ENCODE data around the gene ANGEL2. TPM values are rescaled to one million over a fixed set of nuclear protein-coding genes. Genes with fewer than 3 reads are reported as not detected.

ANGEL2 gene
- total RNA-seq, 1 donor from 2014 or later = 55.2 TPM

DNA sequence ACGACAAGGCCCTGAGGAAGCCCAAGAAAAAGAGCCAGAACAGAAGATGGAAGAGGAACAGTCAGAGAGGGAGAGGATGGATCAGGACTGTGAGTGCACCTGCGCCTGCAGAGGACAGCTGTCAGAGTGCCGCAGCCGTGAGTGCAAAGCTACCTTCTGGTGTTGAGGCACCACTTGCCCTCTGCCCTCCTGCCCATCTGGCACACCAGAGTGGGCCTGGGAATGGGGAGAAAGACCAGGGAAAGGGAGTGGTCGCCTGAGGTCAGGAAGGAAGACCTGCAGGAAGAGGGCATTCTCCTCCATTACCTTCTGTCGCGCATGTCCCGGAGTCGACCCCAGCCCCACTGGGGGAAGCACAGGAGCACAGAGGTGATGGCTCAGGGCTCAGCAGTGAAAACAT is 39.1 kb downstream of the ANGEL2 start:
- no peak for TF ChIP-seq POLR2AphosphoS5 (IDR thresholded peaks at IDR 0.05; ENCODE audit: insufficient read depth in 1 of 2, low read depth in 1 of 2)
- TF ChIP-seq CTCF (IDR thresholded peaks at IDR 0.05) = no peak
- no peak for TF ChIP-seq POLR2A (IDR thresholded peaks at IDR 0.05)
- peak in 1 of 2 donors; percentile 58 for DNase-seq (ENCODE audit: extremely low spot score in 2 of 2)
- intact Hi-C loops (cut with DNase I) = no loop called here
- Histone ChIP-seq H3K4me3 (no peak overlapping the region), H3K9me3 (no peaks in the 10 kb centered on the region), H3K27me3 (no peaks in the 10 kb centered on the region), H3K36me3 (no peaks in the 10 kb centered on the region), H3K4me1 (no peaks in the 10 kb centered on the region), H3K27ac (no peak overlapping the region)

DNA sequence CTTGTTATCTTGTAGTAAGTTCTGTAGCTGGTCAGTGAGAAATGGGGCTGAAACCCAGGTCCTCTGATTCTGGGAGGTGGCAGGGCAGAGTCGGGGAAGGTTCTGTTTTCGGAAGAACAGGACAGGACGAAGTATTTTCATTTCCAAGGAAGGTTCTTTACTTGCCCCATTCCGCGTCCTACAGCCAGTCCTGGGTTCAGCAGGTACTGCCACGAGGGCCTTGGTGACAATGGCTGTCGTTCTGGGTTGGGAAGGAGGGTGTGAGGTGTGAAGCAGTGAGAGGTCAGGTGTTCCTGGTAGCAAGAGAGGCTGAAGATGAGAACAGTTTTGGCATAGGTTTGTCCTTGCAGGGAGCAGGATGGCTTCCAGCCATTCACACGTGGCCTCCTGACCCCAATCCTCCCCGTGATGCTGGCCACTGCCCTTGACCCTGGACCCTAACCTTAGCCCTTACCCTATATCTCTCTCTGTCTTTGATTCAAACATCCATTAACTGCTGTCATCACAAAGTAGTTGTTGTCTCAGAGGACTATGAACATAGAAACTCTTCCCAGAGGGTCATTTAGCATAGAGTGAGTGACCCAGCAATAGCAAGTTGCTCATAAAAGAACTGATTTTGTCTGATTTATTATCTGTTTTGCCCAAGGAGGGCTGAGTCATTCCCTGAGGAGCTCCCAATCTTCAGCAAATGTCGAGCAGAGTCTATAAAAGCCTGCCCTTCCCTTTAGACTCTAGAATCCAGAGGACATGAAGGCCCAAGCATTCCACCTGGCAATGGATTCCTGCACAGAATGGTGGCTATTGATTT is 40.4 kb downstream of the ANGEL2 start:
- DNase-seq (ENCODE audit: extremely low spot score in 2 of 2) = peak; percentile 46 to 69

GRCh38 chr1:212974711-212975110 is 41.0 kb downstream of the ANGEL2 start:
- no peak for TF ChIP-seq POLR2A (IDR thresholded peaks at IDR 0.05)
- TF ChIP-seq POLR2AphosphoS5 (IDR thresholded peaks at IDR 0.05; ENCODE audit: insufficient read depth in 1 of 2, low read depth in 1 of 2) = no peak
- TF ChIP-seq CTCF (IDR thresholded peaks at IDR 0.05) = no peak
- intact Hi-C loops (cut with DNase I) = no loop called here
- DNase-seq (ENCODE audit: extremely low spot score in 2 of 2) = peak in 1 of 2 donors; percentile 27

More for the DNA sequence above, 40.4 kb downstream of the ANGEL2 start:
- no peaks in the 10 kb centered on the region for H3K27me3 ChIP-seq
- no peak overlapping the region for H3K4me3 ChIP-seq
- no peaks in the 10 kb centered on the region for H3K4me1 ChIP-seq
- H3K27ac ChIP-seq = no peak overlapping the region
- H3K9me3 ChIP-seq = no peaks in the 10 kb centered on the region
- H3K36me3 ChIP-seq = no peaks in the 10 kb centered on the region
- no peak for TF ChIP-seq CTCF (IDR thresholded peaks at IDR 0.05)
- TF ChIP-seq POLR2AphosphoS5 (IDR thresholded peaks at IDR 0.05; ENCODE audit: insufficient read depth in 1 of 2, low read depth in 1 of 2) = no peak
- TF ChIP-seq POLR2A (IDR thresholded peaks at IDR 0.05) = no peak
- intact Hi-C loops (cut with DNase I) = no loop called here

DNA sequence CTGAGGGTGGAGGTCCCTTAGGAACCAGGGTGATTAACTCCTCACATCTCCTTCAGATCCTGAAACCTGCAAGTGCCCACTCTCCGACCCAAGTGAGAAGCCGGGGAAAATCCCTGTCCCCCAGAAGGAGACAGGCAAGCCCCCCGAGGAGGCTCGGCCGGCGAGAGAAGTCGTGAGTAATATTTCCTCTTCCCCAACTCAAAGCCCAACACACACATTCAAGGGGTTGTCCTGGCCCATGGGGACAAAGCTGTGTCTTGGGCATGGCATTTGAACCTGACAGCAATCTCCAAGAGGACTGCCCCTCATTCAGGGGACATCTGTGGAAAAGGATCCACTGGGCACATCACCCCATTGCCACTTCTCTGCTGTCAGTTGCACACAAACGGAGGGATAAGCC is 41.8 kb downstream of the ANGEL2 start:
- TF ChIP-seq POLR2A (IDR thresholded peaks at IDR 0.05) = no peak
- TF ChIP-seq POLR2AphosphoS5 (IDR thresholded peaks at IDR 0.05; ENCODE audit: insufficient read depth in 1 of 2, low read depth in 1 of 2) = no peak
- no peak for TF ChIP-seq CTCF (IDR thresholded peaks at IDR 0.05)
- H3K36me3 ChIP-seq = no peaks in the 10 kb centered on the region
- intact Hi-C loops (cut with DNase I) = no loop called here
- H3K9me3 ChIP-seq = no peaks in the 10 kb centered on the region
- peak in 1 of 2 donors; percentile 76 for DNase-seq (ENCODE audit: extremely low spot score in 2 of 2)
- H3K27ac ChIP-seq = no peak overlapping the region
- H3K27me3 ChIP-seq = no peaks in the 10 kb centered on the region
- no peaks in the 10 kb centered on the region for H3K4me1 ChIP-seq
- H3K4me3 ChIP-seq = no peak overlapping the region

More at GRCh38 chr1:212974711-212975110, 41.0 kb downstream of the ANGEL2 start:
- Histone ChIP-seq H3K9me3 (no peaks in the 10 kb centered on the region), H3K4me1 (no peaks in the 10 kb centered on the region), H3K27me3 (no peaks in the 10 kb centered on the region), H3K4me3 (no peak overlapping the region), H3K27ac (no peak overlapping the region), H3K36me3 (no peaks in the 10 kb centered on the region)

- no peaks in the 10 kb centered on the region for H3K27me3 ChIP-seq
- intact Hi-C loops (cut with DNase I) = no loop called here
- no peak overlapping the region for H3K27ac ChIP-seq
- H3K4me3 ChIP-seq = no peak overlapping the region
- no peaks in the 10 kb centered on the region for H3K36me3 ChIP-seq
- peak in 1 of 2 donors; percentile 62 for DNase-seq (ENCODE audit: extremely low spot score in 2 of 2)
- TF ChIP-seq POLR2AphosphoS5 (IDR thresholded peaks at IDR 0.05; ENCODE audit: insufficient read depth in 1 of 2, low read depth in 1 of 2) (no peak), POLR2A (IDR thresholded peaks at IDR 0.05) (no peak), CTCF (IDR thresholded peaks at IDR 0.05) (no peak)
- no peaks in the 10 kb centered on the region for H3K9me3 ChIP-seq
- H3K4me1 ChIP-seq = no peaks in the 10 kb centered on the region
These were observed 42.2 kb downstream of the ANGEL2 start for GRCh38 chr1:212973426-212973825.
